ENCODE results near the gene SLC39A7. TPM values are rescaled to one million over a fixed set of nuclear protein-coding genes. Genes with fewer than 3 reads are reported as not detected.

The SLC39A7 gene
- total and polyA plus RNA-seq, 2 of the 13 experiments (the other 11 are each of a cell fraction or from before 2014, with no cell fraction given), result 142 to 229 TPM

DNA sequence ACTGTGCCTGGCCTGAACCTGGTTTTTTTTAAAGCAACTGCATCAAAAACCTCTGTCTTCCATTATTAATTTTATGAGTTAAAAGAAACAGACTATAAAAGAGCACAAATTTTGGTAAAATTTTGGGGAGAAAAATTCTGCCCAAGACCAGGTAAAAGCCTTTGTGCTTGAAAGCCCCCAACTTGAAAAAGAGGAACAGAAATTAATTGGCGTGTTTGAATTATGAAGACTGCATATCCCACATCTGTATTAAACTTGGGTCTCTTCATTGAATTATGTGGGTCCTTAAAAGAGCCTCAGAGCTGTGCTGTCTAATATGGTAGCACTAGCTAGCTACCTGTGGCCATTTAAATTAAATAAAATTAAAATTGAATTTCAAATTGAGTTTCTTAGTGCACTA lies 49.6 kb upstream of the SLC39A7 start:
- Histone ChIP-seq H3K27me3 (ENCODE audit: control insufficient read depth in 1 of 2, insufficient read depth in 2 of 2, low read length in 2 of 2) (peaks cover 1 to 3% of the 10 kb centered on the region in 2 experiments; a peak in 2 of 5 replicates), H3K9ac (ENCODE audit: insufficient read depth, low read depth, low read length) (no peak overlapping the region), H3K36me3 (replicated peaks in 1 of 2; ENCODE audit: control insufficient read depth in 1 of 2, insufficient read depth in 2 of 2, low read length in 2 of 2) (no peaks in the 10 kb centered on the region), H3K4me1 (ENCODE audit: insufficient read depth, low read length) (peaks cover 2% of the 10 kb centered on the region), H3K4me3 (replicated peaks in 1 of 3; ENCODE audit: insufficient read depth in 1 of 3, low read depth in 2 of 3, low read length in 3 of 3) (no peak overlapping the region), H3K79me2 (ENCODE audit: insufficient read depth, low read length) (no peaks in the 10 kb centered on the region), H3K4me2 (ENCODE audit: low read depth, low read length) (no peak overlapping the region), H3K9me3 (ENCODE audit: low read length) (peaks cover 11% of the 10 kb centered on the region; the same call in 1 of the 2 replicates), H2AFZ (ENCODE audit: low read length) (no peak overlapping the region), H4K20me1 (ENCODE audit: insufficient read depth, low read length) (no peaks in the 10 kb centered on the region), H3K27ac (ENCODE audit: extremely low read length, insufficient read depth, low read length) (no peak overlapping the region)
- in situ Hi-C loops (cut with HindIII; ENCODE audit: extremely low pct_ligation_motif_present, low pct_unique_long_range_greater_than_20kb), result no loop called here
- 73% methylated on average over 1 of the region's 1 CpG for WGBS (ENCODE audit: low lambda C conversion rate)
- FAIRE-seq, result no peak
- TF ChIP-seq ISL2 (CRISPR knock-in tag; IDR thresholded peaks at IDR 0.05) (no peak), ZNF468 (CRISPR knock-in tag; IDR thresholded peaks at IDR 0.05) (no peak), ZNF253 (CRISPR knock-in tag; IDR thresholded peaks at IDR 0.05; ENCODE audit: borderline replicate concordance) (no peak), GATA4 (IDR thresholded peaks at IDR 0.05; ENCODE audit: borderline replicate concordance, low read depth) (no peak), ZMAT3 (CRISPR knock-in tag; conservative IDR thresholded peaks at IDR 0.05) (no peak), ZNF720 (CRISPR knock-in tag; IDR thresholded peaks at IDR 0.05) (no peak), ZNF678 (CRISPR knock-in tag; IDR thresholded peaks at IDR 0.05) (no peak), MBNL3 (CRISPR knock-in tag; conservative IDR thresholded peaks at IDR 0.05) (no peak)
- TF ChIP-seq, protein P1, sequence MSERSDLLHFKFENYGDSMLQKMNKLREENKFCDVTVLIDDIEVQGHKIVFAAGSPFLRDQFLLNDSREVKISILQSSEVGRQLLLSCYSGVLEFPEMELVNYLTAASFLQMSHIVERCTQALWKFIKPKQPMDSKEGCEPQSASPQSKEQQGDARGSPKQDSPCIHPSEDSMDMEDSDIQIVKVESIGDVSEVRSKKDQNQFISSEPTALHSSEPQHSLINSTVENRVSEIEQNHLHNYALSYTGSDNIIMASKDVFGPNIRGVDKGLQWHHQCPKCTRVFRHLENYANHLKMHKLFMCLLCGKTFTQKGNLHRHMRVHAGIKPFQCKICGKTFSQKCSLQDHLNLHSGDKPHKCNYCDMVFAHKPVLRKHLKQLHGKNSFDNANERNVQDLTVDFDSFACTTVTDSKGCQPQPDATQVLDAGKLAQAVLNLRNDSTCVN (CRISPR knock-in tag; IDR thresholded peaks at IDR 0.05; ENCODE audit: borderline replicate concordance), result no peak
- TF ChIP-seq, protein P2, sequence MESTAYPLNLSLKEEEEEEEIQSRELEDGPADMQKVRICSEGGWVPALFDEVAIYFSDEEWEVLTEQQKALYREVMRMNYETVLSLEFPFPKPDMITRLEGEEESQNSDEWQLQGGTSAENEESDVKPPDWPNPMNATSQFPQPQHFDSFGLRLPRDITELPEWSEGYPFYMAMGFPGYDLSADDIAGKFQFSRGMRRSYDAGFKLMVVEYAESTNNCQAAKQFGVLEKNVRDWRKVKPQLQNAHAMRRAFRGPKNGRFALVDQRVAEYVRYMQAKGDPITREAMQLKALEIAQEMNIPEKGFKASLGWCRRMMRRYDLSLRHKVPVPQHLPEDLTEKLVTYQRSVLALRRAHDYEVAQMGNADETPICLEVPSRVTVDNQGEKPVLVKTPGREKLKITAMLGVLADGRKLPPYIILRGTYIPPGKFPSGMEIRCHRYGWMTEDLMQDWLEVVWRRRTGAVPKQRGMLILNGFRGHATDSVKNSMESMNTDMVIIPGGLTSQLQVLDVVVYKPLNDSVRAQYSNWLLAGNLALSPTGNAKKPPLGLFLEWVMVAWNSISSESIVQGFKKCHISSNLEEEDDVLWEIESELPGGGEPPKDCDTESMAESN (CRISPR knock-in tag; conservative IDR thresholded peaks at IDR 0.05), result no peak
- TF ChIP-seq, protein P3, sequence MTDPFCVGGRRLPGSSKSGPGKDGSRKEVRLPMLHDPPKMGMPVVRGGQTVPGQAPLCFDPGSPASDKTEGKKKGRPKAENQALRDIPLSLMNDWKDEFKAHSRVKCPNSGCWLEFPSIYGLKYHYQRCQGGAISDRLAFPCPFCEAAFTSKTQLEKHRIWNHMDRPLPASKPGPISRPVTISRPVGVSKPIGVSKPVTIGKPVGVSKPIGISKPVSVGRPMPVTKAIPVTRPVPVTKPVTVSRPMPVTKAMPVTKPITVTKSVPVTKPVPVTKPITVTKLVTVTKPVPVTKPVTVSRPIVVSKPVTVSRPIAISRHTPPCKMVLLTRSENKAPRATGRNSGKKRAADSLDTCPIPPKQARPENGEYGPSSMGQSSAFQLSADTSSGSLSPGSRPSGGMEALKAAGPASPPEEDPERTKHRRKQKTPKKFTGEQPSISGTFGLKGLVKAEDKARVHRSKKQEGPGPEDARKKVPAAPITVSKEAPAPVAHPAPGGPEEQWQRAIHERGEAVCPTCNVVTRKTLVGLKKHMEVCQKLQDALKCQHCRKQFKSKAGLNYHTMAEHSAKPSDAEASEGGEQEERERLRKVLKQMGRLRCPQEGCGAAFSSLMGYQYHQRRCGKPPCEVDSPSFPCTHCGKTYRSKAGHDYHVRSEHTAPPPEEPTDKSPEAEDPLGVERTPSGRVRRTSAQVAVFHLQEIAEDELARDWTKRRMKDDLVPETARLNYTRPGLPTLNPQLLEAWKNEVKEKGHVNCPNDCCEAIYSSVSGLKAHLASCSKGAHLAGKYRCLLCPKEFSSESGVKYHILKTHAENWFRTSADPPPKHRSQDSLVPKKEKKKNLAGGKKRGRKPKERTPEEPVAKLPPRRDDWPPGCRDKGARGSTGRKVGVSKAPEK (CRISPR knock-in tag; IDR thresholded peaks at IDR 0.05; ENCODE audit: borderline replicate concordance), result no peak
- TF ChIP-seq, protein P4, sequence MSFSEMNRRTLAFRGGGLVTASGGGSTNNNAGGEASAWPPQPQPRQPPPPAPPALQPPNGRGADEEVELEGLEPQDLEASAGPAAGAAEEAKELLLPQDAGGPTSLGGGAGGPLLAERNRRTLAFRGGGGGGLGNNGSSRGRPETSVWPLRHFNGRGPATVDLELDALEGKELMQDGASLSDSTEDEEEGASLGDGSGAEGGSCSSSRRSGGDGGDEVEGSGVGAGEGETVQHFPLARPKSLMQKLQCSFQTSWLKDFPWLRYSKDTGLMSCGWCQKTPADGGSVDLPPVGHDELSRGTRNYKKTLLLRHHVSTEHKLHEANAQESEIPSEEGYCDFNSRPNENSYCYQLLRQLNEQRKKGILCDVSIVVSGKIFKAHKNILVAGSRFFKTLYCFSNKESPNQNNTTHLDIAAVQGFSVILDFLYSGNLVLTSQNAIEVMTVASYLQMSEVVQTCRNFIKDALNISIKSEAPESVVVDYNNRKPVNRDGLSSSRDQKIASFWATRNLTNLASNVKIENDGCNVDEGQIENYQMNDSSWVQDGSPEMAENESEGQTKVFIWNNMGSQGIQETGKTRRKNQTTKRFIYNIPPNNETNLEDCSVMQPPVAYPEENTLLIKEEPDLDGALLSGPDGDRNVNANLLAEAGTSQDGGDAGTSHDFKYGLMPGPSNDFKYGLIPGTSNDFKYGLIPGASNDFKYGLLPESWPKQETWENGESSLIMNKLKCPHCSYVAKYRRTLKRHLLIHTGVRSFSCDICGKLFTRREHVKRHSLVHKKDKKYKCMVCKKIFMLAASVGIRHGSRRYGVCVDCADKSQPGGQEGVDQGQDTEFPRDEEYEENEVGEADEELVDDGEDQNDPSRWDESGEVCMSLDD (CRISPR knock-in tag; IDR thresholded peaks at IDR 0.05; ENCODE audit: borderline replicate concordance), result no peak
- TF ChIP-seq, protein P5, sequence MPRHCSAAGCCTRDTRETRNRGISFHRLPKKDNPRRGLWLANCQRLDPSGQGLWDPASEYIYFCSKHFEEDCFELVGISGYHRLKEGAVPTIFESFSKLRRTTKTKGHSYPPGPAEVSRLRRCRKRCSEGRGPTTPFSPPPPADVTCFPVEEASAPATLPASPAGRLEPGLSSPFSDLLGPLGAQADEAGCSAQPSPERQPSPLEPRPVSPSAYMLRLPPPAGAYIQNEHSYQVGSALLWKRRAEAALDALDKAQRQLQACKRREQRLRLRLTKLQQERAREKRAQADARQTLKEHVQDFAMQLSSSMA (CRISPR knock-in tag; IDR thresholded peaks at IDR 0.05), result no peak
- DNase-seq (ENCODE audit: low spot score), result no peak
- no peak for ATAC-seq
- POLR2A ChIA-PET, result no interaction called here
- CTCF ChIA-PET (ENCODE audit: low intra/inter-chr PET ratio, low total read pairs), result no interaction called here
- BruUV-seq (replicated peaks), result no TSS peak
- intact Hi-C loops (cut with micrococcal nuclease; ENCODE audit: unreplicated experiment), result no loop called here
